ENCODE measurements around the gene AHRR. TPM values are rescaled to one million over a fixed set of nuclear protein-coding genes. Genes with fewer than 3 reads are reported as not detected.
"Not testable (repeated sequence)": the region's sequence is repeated elsewhere in the genome, so short reads cannot be mapped to it uniquely, and the experiment has no call there.

AHRR gene
- total and polyA plus RNA-seq, 3 donors from 2014 or later, result 36.9 to 68.5 (median 43.4) TPM

DNA sequence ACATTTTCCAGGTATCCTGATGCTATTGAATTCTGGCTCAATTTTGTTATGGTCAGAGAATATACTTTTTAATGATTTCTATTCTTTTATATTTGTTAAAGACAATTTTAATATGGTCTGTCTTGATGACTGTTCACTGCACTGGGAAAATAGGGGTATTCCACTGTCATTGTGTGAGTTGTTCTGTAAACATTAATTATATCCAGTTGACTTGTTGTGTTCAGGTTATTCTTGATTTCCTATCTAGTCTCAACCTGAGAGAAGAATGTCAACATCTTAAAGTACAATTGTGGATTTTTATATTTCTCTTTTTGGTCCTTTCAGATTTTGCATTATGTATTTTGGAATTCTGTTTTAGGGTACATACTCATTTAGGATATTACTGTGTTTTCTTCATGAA, 61.6 kb downstream of the AHRR start:
- H3K27me3 ChIP-seq, result no peaks in the 10 kb centered on the region
- no peaks in the 10 kb centered on the region for H3K9me3 ChIP-seq
- H3K27ac ChIP-seq, result no peak overlapping the region
- TF ChIP-seq, protein P1, sequence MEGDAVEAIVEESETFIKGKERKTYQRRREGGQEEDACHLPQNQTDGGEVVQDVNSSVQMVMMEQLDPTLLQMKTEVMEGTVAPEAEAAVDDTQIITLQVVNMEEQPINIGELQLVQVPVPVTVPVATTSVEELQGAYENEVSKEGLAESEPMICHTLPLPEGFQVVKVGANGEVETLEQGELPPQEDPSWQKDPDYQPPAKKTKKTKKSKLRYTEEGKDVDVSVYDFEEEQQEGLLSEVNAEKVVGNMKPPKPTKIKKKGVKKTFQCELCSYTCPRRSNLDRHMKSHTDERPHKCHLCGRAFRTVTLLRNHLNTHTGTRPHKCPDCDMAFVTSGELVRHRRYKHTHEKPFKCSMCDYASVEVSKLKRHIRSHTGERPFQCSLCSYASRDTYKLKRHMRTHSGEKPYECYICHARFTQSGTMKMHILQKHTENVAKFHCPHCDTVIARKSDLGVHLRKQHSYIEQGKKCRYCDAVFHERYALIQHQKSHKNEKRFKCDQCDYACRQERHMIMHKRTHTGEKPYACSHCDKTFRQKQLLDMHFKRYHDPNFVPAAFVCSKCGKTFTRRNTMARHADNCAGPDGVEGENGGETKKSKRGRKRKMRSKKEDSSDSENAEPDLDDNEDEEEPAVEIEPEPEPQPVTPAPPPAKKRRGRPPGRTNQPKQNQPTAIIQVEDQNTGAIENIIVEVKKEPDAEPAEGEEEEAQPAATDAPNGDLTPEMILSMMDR (IDR thresholded peaks at IDR 0.05), result no peak
- intact Hi-C loops (cut with DNase I; ENCODE audit: low total_unique reads), result no loop called here
- H3K4me3 ChIP-seq, result no peak overlapping the region
- H3K36me3 ChIP-seq (ENCODE audit: low read depth, missing control alignments), result no peaks in the 10 kb centered on the region
- DNase-seq, result no peak
- H3K4me1 ChIP-seq, result no peaks in the 10 kb centered on the region

DNA sequence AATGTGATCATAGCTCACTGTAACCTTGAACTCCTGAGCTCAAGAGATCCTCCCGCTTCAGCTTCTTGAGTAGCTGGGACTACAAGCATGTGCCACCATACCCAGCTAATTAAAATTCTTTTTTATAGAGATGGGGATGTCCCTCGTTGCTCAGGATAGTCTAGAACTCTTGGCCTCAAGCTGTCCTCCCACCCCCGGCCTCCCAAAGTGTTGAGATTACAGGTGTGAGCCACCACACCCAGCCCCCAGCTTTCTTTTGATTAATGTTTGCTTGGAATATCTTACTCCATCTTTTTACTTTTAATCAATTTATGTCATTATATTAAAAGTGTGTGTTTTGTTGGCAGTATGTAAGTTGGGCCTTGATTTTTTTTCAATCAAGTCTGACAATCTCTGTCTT, 62.1 kb downstream of the AHRR start:
- WGBS, 2 donors, result 75 to 81% methylated on average over 3 of the region's 3 CpGs
- TF ChIP-seq, protein P1 (IDR thresholded peaks at IDR 0.05), result no peak
- no peak for TF ChIP-seq POLR2A (IDR thresholded peaks at IDR 0.05)
- Histone ChIP-seq H3K4me3 (no peak overlapping the region), H3K27ac (no peak overlapping the region), H3K36me3 (ENCODE audit: low read depth, missing control alignments) (no peaks in the 10 kb centered on the region), H3K9me3 (no peaks in the 10 kb centered on the region), H3K4me1 (no peaks in the 10 kb centered on the region), H3K27me3 (no peaks in the 10 kb centered on the region)
- no peak for DNase-seq
- intact Hi-C loops (cut with DNase I; ENCODE audit: low total_unique reads), result no loop called here

DNA sequence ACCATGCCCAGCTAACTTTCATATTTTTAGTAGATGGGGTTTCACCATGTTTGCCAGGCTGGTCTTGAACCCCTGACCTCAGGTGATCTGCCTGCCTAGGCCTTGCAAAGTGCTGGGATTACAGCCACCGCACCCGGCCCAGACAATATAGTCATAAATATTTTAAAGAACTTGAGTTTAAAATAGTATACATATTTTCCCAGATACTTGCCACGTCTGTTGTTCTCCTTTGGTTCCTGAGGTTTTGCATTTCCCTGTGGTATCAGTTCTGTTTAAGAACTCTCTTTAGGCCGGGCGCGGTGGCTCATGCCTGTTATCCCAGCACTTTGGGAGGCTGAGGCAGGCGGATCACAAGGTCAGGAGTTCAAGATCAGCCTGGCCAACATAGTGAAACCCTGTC, 63.1 kb downstream of the AHRR start:
- 93% methylated on average over 7 of the region's 7 CpGs for WGBS, 2 donors
- H3K4me1 ChIP-seq; H3K36me3 ChIP-seq (ENCODE audit: low read depth, missing control alignments); intact Hi-C loops (cut with DNase I; ENCODE audit: low total_unique reads); H3K27me3 ChIP-seq; H3K4me3 ChIP-seq; H3K27ac ChIP-seq; H3K9me3 ChIP-seq: not testable (repeated sequence)
- DNase-seq, result peak; percentile 7

DNA sequence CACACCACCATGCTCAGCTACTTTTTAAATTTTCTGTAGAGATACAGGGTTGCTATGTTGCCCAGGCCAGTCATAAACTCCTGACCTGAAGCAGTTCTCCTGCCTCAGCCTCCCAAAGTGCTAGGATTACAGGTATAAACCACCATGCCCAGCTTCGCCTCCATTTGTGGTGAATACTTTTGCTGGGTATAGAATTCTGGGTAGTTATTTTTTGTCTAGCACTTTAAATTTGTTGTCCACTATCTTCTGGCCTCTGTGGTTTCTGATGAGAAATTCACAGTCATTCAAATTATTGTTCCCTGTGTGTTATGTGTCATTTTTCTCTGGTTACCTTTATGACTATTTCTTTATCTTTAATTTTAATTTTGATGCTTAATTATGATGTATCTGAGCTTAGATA, 63.8 kb downstream of the AHRR start:
- H3K27ac ChIP-seq, result no peak overlapping the region
- H3K9me3 ChIP-seq, result no peaks in the 10 kb centered on the region
- no peak for DNase-seq
- no peak overlapping the region for H3K4me3 ChIP-seq
- H3K4me1 ChIP-seq, result no peaks in the 10 kb centered on the region
- no peaks in the 10 kb centered on the region for H3K36me3 ChIP-seq (ENCODE audit: low read depth, missing control alignments)
- no peaks in the 10 kb centered on the region for H3K27me3 ChIP-seq
- TF ChIP-seq, protein P1 (IDR thresholded peaks at IDR 0.05), result no peak
- no peak for TF ChIP-seq POLR2A (IDR thresholded peaks at IDR 0.05)
- 100% methylated on average over 1 of the region's 1 CpG for WGBS, 2 donors
- intact Hi-C loops (cut with DNase I; ENCODE audit: low total_unique reads), result no loop called here

DNA sequence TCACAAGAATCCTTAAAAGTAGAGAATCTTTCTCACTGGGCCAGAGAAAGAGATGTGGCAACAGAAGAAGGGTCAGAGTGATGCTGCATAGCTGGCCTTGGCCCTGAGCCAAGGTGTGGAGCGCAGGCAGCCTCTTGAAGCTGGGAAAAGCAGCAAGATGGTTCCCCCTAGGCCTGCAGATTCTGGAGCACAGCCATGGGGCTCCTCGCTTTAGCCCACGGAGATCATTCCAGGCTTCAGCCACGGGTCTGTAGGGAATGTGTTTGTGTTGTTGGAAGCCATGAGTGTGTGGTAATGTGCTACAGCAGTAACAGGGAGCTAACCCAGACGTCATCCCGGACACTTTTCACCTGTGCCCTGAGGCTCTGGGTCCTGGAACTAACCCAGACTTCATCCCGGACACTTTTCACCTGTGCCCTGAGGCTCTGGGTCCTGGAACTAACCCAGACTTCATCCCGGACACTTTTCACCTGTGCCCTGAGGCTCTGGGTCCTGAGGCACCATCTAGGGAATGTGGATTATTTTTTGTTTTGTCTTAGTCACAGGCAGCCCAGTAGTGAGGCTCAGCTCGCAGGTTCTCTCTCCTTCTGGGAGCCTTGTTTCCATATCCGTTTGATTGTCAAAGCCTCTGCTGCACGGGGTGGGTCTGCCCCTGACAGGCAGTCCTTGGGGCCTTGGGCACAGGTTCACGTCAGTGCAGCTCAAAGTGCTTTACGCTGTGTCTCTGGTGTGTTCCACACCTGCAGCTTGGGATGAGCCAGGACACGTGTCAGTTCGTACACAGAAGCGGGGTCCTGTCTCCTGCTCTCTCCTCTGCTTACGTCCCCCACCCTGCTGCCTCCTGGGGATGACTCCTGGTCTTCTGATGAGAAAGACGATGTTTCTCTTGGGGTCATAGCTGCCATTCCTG, 65.2 kb downstream of the AHRR start:
- TF ChIP-seq, protein P1 (IDR thresholded peaks at IDR 0.05), result no peak
- intact Hi-C loops (cut with DNase I; ENCODE audit: low total_unique reads), result no loop called here
- no peaks in the 10 kb centered on the region for H3K36me3 ChIP-seq (ENCODE audit: low read depth, missing control alignments)

More for the DNA sequence above, 65.2 kb downstream of the AHRR start:
- no peaks in the 10 kb centered on the region for H3K27me3 ChIP-seq
- WGBS, 2 donors, result 84 to 88% methylated on average over 18 of the region's 18 CpGs
- H3K27ac ChIP-seq, result no peak overlapping the region
- H3K9me3 ChIP-seq, result no peaks in the 10 kb centered on the region
- no peaks in the 10 kb centered on the region for H3K4me1 ChIP-seq
- no peak overlapping the region for H3K4me3 ChIP-seq
- peak; percentile 9 for DNase-seq
